Measurements from ENCODE around the gene OR10G3.

Gene OR10G3

DNA sequence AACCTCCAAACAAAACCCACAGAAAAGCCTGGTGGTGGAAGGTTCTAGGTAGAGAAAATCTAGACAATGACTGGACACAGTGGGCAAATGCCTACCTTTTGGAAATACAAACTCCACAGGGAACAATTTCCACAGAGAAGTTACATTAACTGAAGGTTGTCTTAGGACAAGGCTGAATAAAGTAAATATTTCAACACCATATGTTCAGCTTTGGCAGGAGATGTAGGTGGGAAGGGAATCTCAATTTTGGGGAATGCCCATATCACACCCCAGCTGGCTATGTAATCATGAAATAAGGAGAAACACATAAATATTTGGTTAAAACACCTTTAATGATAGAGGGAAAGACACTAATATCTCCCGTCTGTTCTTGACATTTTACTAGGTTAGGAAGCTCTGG lies 59.1 kb downstream of the OR10G3 start:
- Histone ChIP-seq H3K9me3 (no peaks in the 10 kb centered on the region), H3K4me3 (ENCODE audit: low read depth, low read length) (no peak overlapping the region), H3K27me3 (no peaks in the 10 kb centered on the region; the same call in 1 of the 2 replicates), H3K4me1 (no peaks in the 10 kb centered on the region), H3K36me3 (no peaks in the 10 kb centered on the region)
- no peak for DNase-seq
- TF ChIP-seq, protein P1, sequence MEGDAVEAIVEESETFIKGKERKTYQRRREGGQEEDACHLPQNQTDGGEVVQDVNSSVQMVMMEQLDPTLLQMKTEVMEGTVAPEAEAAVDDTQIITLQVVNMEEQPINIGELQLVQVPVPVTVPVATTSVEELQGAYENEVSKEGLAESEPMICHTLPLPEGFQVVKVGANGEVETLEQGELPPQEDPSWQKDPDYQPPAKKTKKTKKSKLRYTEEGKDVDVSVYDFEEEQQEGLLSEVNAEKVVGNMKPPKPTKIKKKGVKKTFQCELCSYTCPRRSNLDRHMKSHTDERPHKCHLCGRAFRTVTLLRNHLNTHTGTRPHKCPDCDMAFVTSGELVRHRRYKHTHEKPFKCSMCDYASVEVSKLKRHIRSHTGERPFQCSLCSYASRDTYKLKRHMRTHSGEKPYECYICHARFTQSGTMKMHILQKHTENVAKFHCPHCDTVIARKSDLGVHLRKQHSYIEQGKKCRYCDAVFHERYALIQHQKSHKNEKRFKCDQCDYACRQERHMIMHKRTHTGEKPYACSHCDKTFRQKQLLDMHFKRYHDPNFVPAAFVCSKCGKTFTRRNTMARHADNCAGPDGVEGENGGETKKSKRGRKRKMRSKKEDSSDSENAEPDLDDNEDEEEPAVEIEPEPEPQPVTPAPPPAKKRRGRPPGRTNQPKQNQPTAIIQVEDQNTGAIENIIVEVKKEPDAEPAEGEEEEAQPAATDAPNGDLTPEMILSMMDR (IDR thresholded peaks at IDR 0.05; ENCODE audit: low read depth, low read length): no peak

DNA sequence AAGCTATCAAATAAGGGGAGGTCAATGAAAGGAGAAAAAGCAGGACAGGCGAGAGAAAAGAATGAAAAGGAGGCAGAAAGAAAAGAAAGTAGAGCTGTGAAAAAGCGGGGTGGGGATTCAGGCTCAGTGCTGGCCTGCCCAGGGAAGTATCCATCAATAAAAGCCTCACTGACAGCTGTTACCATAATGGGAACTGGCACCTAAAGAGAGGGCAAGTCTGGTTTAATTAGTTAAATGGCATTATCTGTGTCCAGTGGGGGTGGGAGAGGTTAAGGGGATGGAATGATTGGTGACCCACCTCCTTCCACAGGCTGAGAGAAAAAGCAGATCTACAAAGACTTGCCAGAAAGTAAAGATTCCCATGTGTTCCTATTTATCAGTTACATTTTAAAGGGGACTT lies 61.2 kb downstream of the OR10G3 start:
- TF ChIP-seq, protein P1 (IDR thresholded peaks at IDR 0.05; ENCODE audit: low read depth, low read length): no peak
- no peak overlapping the region for H3K4me3 ChIP-seq (ENCODE audit: low read depth, low read length)

More for the DNA sequence above, 61.2 kb downstream of the OR10G3 start:
- Histone ChIP-seq H3K9me3 (no peaks in the 10 kb centered on the region), H3K27me3 (no peaks in the 10 kb centered on the region; the same call in 1 of the 2 replicates), H3K36me3 (no peaks in the 10 kb centered on the region), H3K4me1 (no peaks in the 10 kb centered on the region)
- no peak for DNase-seq

Data from BE2C (cell line).